ENCODE measurements around the gene GALNT3. TPM values are rescaled to one million over a fixed set of nuclear protein-coding genes. Genes with fewer than 3 reads are reported as not detected.

Gene GALNT3
- total and polyA plus RNA-seq, 8 donors, result 15.6 to 37.7 (median 30.4) TPM

DNA sequence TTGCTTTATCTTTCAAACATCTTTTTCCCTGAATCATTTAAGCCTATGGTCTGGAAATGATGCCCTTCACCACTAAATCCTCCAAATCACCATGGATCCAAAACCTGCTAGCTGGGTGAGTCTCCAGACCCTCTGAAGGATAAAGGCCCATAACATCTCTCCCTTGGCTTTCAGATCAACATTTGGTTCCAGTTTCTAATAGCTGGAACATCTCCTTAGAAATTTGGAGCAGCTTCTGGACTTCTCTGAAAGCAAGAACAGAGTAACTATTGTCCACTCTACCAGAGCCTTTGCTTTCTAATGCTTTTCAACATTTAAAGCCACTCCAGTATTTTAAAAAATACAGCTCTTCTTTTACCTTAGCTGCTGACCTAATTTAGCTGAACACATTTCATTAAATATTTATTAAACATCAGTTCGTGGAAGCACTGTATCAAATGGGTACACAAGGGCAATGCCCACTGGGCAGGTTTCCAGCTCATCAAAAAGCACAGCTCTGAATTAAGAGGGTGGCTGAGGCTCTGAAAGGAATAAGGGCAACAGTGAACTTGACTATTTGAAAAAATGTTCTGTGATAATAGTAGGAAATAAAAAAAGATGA lies 75.3 kb downstream of the GALNT3 start:
- no peaks in the 10 kb centered on the region for H3K4me1 ChIP-seq
- DNase-seq, result no peak
- no peaks in the 10 kb centered on the region for H3K9me3 ChIP-seq
- no peak overlapping the region for H3K27ac ChIP-seq
- intact Hi-C loops (cut with DNase I), result no loop called here
- H3K27me3 ChIP-seq, result no peaks in the 10 kb centered on the region
- no peak overlapping the region for H3K4me3 ChIP-seq
- no peak for ATAC-seq
- TF ChIP-seq, protein P1, sequence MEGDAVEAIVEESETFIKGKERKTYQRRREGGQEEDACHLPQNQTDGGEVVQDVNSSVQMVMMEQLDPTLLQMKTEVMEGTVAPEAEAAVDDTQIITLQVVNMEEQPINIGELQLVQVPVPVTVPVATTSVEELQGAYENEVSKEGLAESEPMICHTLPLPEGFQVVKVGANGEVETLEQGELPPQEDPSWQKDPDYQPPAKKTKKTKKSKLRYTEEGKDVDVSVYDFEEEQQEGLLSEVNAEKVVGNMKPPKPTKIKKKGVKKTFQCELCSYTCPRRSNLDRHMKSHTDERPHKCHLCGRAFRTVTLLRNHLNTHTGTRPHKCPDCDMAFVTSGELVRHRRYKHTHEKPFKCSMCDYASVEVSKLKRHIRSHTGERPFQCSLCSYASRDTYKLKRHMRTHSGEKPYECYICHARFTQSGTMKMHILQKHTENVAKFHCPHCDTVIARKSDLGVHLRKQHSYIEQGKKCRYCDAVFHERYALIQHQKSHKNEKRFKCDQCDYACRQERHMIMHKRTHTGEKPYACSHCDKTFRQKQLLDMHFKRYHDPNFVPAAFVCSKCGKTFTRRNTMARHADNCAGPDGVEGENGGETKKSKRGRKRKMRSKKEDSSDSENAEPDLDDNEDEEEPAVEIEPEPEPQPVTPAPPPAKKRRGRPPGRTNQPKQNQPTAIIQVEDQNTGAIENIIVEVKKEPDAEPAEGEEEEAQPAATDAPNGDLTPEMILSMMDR (IDR thresholded peaks at IDR 0.05), result no peak
- no peaks in the 10 kb centered on the region for H3K36me3 ChIP-seq

DNA sequence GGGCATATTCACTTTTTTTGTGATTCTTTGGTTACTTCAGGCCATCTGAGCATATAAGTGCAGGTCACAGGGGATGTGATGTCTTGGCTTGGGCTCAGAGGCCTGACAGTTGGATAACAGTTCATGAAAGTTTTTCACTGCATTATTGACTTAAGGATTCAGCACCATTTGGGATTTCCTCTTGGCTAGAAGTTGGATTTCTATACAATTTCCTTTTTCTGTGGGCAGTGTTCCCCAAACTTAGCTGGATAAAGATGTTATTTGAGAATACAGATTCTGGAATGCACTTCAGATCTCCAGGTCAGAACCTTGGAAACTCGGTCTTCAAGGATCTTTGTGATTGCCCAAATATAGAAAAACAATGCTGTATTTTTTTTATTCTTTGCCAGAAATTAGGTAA lies 78.0 kb downstream of the GALNT3 start:
- Histone ChIP-seq H3K27ac (no peak overlapping the region), H3K27me3 (no peaks in the 10 kb centered on the region), H3K9me3 (no peaks in the 10 kb centered on the region), H3K36me3 (no peaks in the 10 kb centered on the region), H3K4me1 (no peaks in the 10 kb centered on the region), H3K4me3 (no peak overlapping the region)
- TF ChIP-seq, protein P1 (IDR thresholded peaks at IDR 0.05), result no peak
- no peak for ATAC-seq
- no peak for DNase-seq
- intact Hi-C loops (cut with DNase I), result no loop called here

DNA sequence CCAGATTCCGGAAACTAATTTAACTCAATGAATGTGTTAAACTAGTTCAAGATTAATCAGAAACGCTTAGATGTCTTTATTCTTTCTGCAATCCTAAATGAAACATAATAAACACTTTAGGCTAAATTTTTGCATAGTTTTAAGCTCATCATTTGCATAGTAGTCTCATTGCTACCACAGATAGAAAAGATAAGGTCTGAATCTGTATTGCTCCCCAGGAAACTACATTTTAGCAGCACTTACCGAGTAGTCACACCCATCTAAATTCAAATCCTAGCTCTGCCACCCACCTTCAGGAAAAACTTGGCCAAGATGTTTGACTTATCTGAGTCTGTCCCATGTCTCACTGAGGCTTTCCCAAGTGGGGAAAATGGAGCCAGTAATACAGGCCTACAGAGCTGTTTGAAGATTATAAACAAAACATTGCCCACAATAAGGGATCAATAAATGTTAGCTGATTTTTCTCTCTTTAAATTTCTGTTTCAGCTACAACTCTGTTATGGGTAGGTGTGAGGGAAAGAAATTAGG lies 87.0 kb downstream of the GALNT3 start:
- H3K36me3 ChIP-seq, result no peaks in the 10 kb centered on the region
- H3K9me3 ChIP-seq, result no peaks in the 10 kb centered on the region
- DNase-seq, result no peak
- H3K4me1 ChIP-seq, result no peaks in the 10 kb centered on the region
- no peak overlapping the region for H3K27ac ChIP-seq
- H3K4me3 ChIP-seq, result no peak overlapping the region
- TF ChIP-seq, protein P1 (IDR thresholded peaks at IDR 0.05), result no peak
- intact Hi-C loops (cut with DNase I), result no loop called here
- no peak for ATAC-seq
- no peaks in the 10 kb centered on the region for H3K27me3 ChIP-seq

DNA sequence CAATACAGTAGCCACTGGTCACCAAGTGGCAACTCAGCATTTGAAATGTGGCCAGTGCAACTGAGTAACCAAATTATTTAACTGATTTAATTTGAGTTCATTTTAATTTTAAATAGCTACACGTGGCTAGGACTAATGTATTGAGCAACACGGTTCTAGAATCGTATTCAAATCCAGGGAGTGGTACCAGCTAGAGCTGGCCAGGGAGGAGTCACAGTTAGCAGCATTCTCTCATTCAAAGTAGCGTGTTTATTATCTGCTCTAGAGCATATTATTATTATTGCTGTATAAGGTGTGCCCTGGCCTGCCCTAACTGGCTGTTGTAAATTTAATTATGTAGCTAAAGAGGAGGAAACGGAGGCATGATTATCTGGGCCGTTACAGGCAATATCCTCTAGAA lies 92.9 kb downstream of the GALNT3 start:
- ATAC-seq, result no peak
- intact Hi-C loops (cut with DNase I), result loop anchor here in 1 of 2 donors (5.0 kb wide), 1 partner anchor 299 kb away; no protein-coding TSS in a partner anchor

DNA sequence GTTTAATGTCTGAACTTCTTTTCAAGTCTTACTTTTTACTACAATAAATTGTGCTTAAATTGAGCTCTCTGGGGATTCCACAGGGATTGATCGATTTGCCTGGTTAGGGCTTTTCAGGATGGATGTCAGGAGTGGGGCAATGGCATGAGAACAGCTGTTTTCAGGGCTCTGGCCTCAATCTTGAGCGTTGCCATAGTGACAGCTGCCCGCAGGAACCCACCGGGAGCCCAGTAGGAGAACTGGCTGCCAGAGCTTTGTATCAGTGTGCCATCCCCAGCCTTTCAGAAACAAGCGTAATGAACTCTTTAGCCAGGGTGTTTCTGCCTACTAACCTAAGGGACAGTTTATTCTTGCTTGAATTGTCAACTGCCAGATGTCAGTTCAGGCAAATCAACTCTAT lies 93.5 kb downstream of the GALNT3 start:
- TF ChIP-seq, protein P1 (IDR thresholded peaks at IDR 0.05), result no peak
- ATAC-seq (no peak), DNase-seq (no peak)
- no peak overlapping the region for H3K4me3 ChIP-seq
- intact Hi-C loops (cut with DNase I), result loop anchor here in 1 of 2 donors (5.0 kb wide), 1 partner anchor 298 kb away; no protein-coding TSS in a partner anchor
- H3K27me3 ChIP-seq, result no peaks in the 10 kb centered on the region
- no peaks in the 10 kb centered on the region for H3K36me3 ChIP-seq
- no peaks in the 10 kb centered on the region for H3K4me1 ChIP-seq
- no peak overlapping the region for H3K27ac ChIP-seq
- H3K9me3 ChIP-seq, result no peaks in the 10 kb centered on the region

More for the DNA sequence above, 92.9 kb downstream of the GALNT3 start:
- TF ChIP-seq, protein P1 (IDR thresholded peaks at IDR 0.05), result no peak
- no peak overlapping the region for H3K4me3 ChIP-seq
- no peak for DNase-seq
- no peaks in the 10 kb centered on the region for H3K27me3 ChIP-seq
- no peaks in the 10 kb centered on the region for H3K36me3 ChIP-seq
- no peak overlapping the region for H3K27ac ChIP-seq
- H3K4me1 ChIP-seq, result no peaks in the 10 kb centered on the region
- no peaks in the 10 kb centered on the region for H3K9me3 ChIP-seq

Measured in left lung (tissue), 10 donors.